ENCODE results near the gene THAP5.

Gene THAP5

GRCh38 chr7:108592646-108593201 lies 23.2 kb upstream of the THAP5 start:
- Mint-ChIP-seq H3K27me3 (no peaks in the 10 kb centered on the region), H3K4me3 (no peak overlapping the region), H3K27ac (no peak overlapping the region), H3K9me3 (no peaks in the 10 kb centered on the region), H3K4me1 (no peaks in the 10 kb centered on the region)
- peak; percentile 59 for ATAC-seq
- DNase-seq, result no peak

GRCh38 chr7:108590606-108591005 lies 21.1 kb upstream of the THAP5 start:
- Mint-ChIP-seq H3K27me3 (peaks cover 13% of the 10 kb centered on the region), H3K4me1 (no peaks in the 10 kb centered on the region), H3K4me3 (no peak overlapping the region), H3K9me3 (no peaks in the 10 kb centered on the region), H3K27ac (no peak overlapping the region)
- no peak for DNase-seq
- ATAC-seq, result no peak

- ATAC-seq (no peak), DNase-seq (no peak)
- Mint-ChIP-seq H3K27me3 (peaks cover 13% of the 10 kb centered on the region), H3K4me3 (no peak overlapping the region), H3K9me3 (no peaks in the 10 kb centered on the region), H3K27ac (no peak overlapping the region), H3K4me1 (no peaks in the 10 kb centered on the region)
These were observed 20.4 kb upstream of the THAP5 start for GRCh38 chr7:108589874-108590273.

GRCh38 chr7:108589199-108589598 lies 19.7 kb upstream of the THAP5 start:
- H3K4me3 Mint-ChIP-seq, result no peak overlapping the region
- H3K9me3 Mint-ChIP-seq, result no peaks in the 10 kb centered on the region
- no peaks in the 10 kb centered on the region for H3K4me1 Mint-ChIP-seq
- DNase-seq (no peak), ATAC-seq (no peak)
- H3K27ac Mint-ChIP-seq, result no peak overlapping the region
- H3K27me3 Mint-ChIP-seq, result peaks cover 13% of the 10 kb centered on the region

GRCh38 chr7:108586274-108586710 lies 16.8 kb upstream of the THAP5 start:
- no peak for ATAC-seq
- H3K4me1 Mint-ChIP-seq, result no peaks in the 10 kb centered on the region
- no peak for DNase-seq
- H3K27me3 Mint-ChIP-seq, result peaks cover 13% of the 10 kb centered on the region
- H3K4me3 Mint-ChIP-seq, result no peak overlapping the region
- H3K9me3 Mint-ChIP-seq, result no peaks in the 10 kb centered on the region
- peak overlapping the region in 1 of 2 donors; percentile 23 for H3K27ac Mint-ChIP-seq

- Mint-ChIP-seq H3K27me3 (peaks cover 13% of the 10 kb centered on the region), H3K4me1 (no peaks in the 10 kb centered on the region), H3K4me3 (no peak overlapping the region), H3K27ac (no peak overlapping the region), H3K9me3 (no peaks in the 10 kb centered on the region)
- no peak for DNase-seq
- no peak for ATAC-seq
These were observed 16.3 kb upstream of the THAP5 start for GRCh38 chr7:108585843-108586242.

- no peak for ATAC-seq
- Mint-ChIP-seq H3K4me1 (no peaks in the 10 kb centered on the region), H3K4me3 (no peak overlapping the region), H3K9me3 (no peaks in the 10 kb centered on the region), H3K27ac (no peak overlapping the region), H3K27me3 (peaks cover 13% of the 10 kb centered on the region)
- DNase-seq, result no peak
These were observed 14.7 kb upstream of the THAP5 start for GRCh38 chr7:108584211-108584610.

- ATAC-seq, result no peak
- no peak for DNase-seq
- peaks cover under 1% of the 10 kb centered on the region for H3K4me1 Mint-ChIP-seq
- H3K27ac Mint-ChIP-seq, result peak overlapping the region in 1 of 2 donors; percentile 32
- H3K27me3 Mint-ChIP-seq, result peaks cover 13% of the 10 kb centered on the region
- no peak overlapping the region for H3K4me3 Mint-ChIP-seq
- no peaks in the 10 kb centered on the region for H3K9me3 Mint-ChIP-seq
These were observed 12.4 kb upstream of the THAP5 start for GRCh38 chr7:108581655-108582491.

- Mint-ChIP-seq H3K27me3 (no peaks in the 10 kb centered on the region), H3K4me3 (no peak overlapping the region), H3K27ac (no peak overlapping the region), H3K4me1 (peaks cover 7% of the 10 kb centered on the region), H3K9me3 (no peaks in the 10 kb centered on the region)
- ATAC-seq (no peak), DNase-seq (no peak)
These were observed 10.8 kb upstream of the THAP5 start for GRCh38 chr7:108580298-108580697.

- H3K4me3 Mint-ChIP-seq, result no peak overlapping the region
- no peaks in the 10 kb centered on the region for H3K9me3 Mint-ChIP-seq
- H3K27ac Mint-ChIP-seq, result no peak overlapping the region
- peaks cover 10% of the 10 kb centered on the region for H3K4me1 Mint-ChIP-seq
- DNase-seq, result no peak
- no peaks in the 10 kb centered on the region for H3K27me3 Mint-ChIP-seq
- no peak for ATAC-seq
These were observed 9.4 kb upstream of the THAP5 start for GRCh38 chr7:108578937-108579336.

- H3K4me3 Mint-ChIP-seq, result no peak overlapping the region
- no peaks in the 10 kb centered on the region for H3K27me3 Mint-ChIP-seq
- DNase-seq, result no peak
- H3K4me1 Mint-ChIP-seq, result peaks cover 22% of the 10 kb centered on the region
- H3K27ac Mint-ChIP-seq, result no peak overlapping the region
- ATAC-seq, result no peak
- H3K9me3 Mint-ChIP-seq, result no peaks in the 10 kb centered on the region
These were observed 6.6 kb upstream of the THAP5 start for GRCh38 chr7:108576116-108576515.

- no peak for ATAC-seq
- no peaks in the 10 kb centered on the region for H3K27me3 Mint-ChIP-seq
- DNase-seq, result no peak
- no peak overlapping the region for H3K27ac Mint-ChIP-seq
- peaks cover 25% of the 10 kb centered on the region for H3K4me1 Mint-ChIP-seq
- no peaks in the 10 kb centered on the region for H3K9me3 Mint-ChIP-seq
- no peak overlapping the region for H3K4me3 Mint-ChIP-seq
These were observed 5.7 kb upstream of the THAP5 start for GRCh38 chr7:108575156-108575555.

GRCh38 chr7:108572480-108572879 lies 3.0 kb upstream of the THAP5 start:
- DNase-seq (no peak), ATAC-seq (no peak)
- Mint-ChIP-seq H3K4me1 (peaks cover 40% of the 10 kb centered on the region), H3K4me3 (no peak overlapping the region), H3K27me3 (no peaks in the 10 kb centered on the region), H3K9me3 (no peaks in the 10 kb centered on the region), H3K27ac (no peak overlapping the region)

GRCh38 chr7:108570146-108570755 lies 745 bp upstream of the THAP5 start:
- peaks cover 39% of the 10 kb centered on the region for H3K4me1 Mint-ChIP-seq

GRCh38 chr7:108568801-108569380 lies 615 bp downstream of the THAP5 start:
- peak overlapping the region; percentile 100 for H3K27ac Mint-ChIP-seq
- DNase-seq (no peak), ATAC-seq (peak; percentile 11)
- peaks cover 35% of the 10 kb centered on the region for H3K4me1 Mint-ChIP-seq
- no peaks in the 10 kb centered on the region for H3K9me3 Mint-ChIP-seq
- H3K27me3 Mint-ChIP-seq, result no peaks in the 10 kb centered on the region
- H3K4me3 Mint-ChIP-seq, result peak overlapping the region; percentile 95 to 99

More at GRCh38 chr7:108570146-108570755, 745 bp upstream of the THAP5 start:
- Mint-ChIP-seq H3K4me3 (peak overlapping the region; percentile 95 to 99), H3K27ac (peak overlapping the region; percentile 100), H3K27me3 (no peaks in the 10 kb centered on the region), H3K9me3 (no peaks in the 10 kb centered on the region)
- ATAC-seq, result peak; percentile 19
- peak; percentile 47 to 65 for DNase-seq

- Mint-ChIP-seq H3K9me3 (no peaks in the 10 kb centered on the region), H3K27me3 (no peaks in the 10 kb centered on the region), H3K4me3 (no peak overlapping the region), H3K27ac (peak overlapping the region in 1 of 2 donors; percentile 6), H3K4me1 (peaks cover 23% of the 10 kb centered on the region)
- ATAC-seq (no peak), DNase-seq (no peak)
These were observed 3.5 kb downstream of the THAP5 start for GRCh38 chr7:108565987-108566386.
